Peyer's patch (tissue), 4 donors: ENCODE measurements around the gene HVCN1. TPM values are rescaled to one million over a fixed set of nuclear protein-coding genes. Genes with fewer than 3 reads are reported as not detected.

ENCODE experiments used
- DNase-seq, 3 donors: peaks; one replicate each; pipeline ENCODE4 v3.0.0-alpha.2; 2017 to 2019
- H3K27ac ChIP-seq, 4 donors: fragments of 200-600 bp; sonication (generic); one replicate each; pipeline ENCODE4 v1.5.1; 2016 to 2019
- H3K27me3 ChIP-seq, 2 donors: fragments of 200-600 bp; sonication (generic); one replicate each; pipeline ENCODE4 v1.5.1; 2019
- H3K36me3 ChIP-seq, 3 donors: fragments of 200-600 bp; sonication (generic); one replicate each; pipeline ENCODE4 v1.5.1; 2016 to 2019
- H3K4me1 ChIP-seq, 4 donors: fragments of 200-600 bp; sonication (generic); one replicate each; pipeline ENCODE4 v1.5.1; 2016 to 2019
- H3K4me3 ChIP-seq, 4 donors: fragments of 200-600 bp; sonication (generic); 1 replicate in 3 of 4; 2 replicates in 1 of 4; pipeline ENCODE4 v1.5.1; 2016 to 2019; ENCODE audit warnings: mild to moderate bottlenecking in 1 of 4
- H3K9me3 ChIP-seq, 4 donors: fragments of 200-600 bp; sonication (generic); one replicate each; pipeline ENCODE4 v1.5.1; 2016 to 2019; ENCODE audit warnings: mild to moderate bottlenecking in 1 of 4
- POLR2A ChIP-seq, 2 donors: fragments of 450-650 bp; IDR thresholded peaks; one replicate each; pipeline ENCODE4 v1.5.1; 2017; ENCODE audit warnings: antibody characterized with exemption in 2 of 2, mild to moderate bottlenecking in 2 of 2, moderate library complexity in 2 of 2
- total RNA-seq, 4 donors: library from RNA; depleted of rRNA; stranded (reverse); fragments of >200 nt; gene quantifications; one replicate each; pipeline ENCODE4 v1.1.0, GENCODE V29; 2016
- TF ChIP-seq, protein P1 (sequence below), 6 experiments: fragments of 450-650 bp in 4 of 6; fragments of 200-600 bp in 2 of 6; sonication (generic) in 1 of 6; IDR thresholded peaks; one replicate each; pipeline ENCODE4 v1.5.1; 2017 to 2019; ENCODE audit warnings: antibody characterized with exemption in 6 of 6, mild to moderate bottlenecking in 3 of 6, moderate library complexity in 1 of 6

The HVCN1 gene
- total RNA-seq, 4 donors from 2014 or later, result 2.6 to 16.5 (median 4.7) TPM

GRCh38 chr12:110699591-110700445, 10.9 kb upstream of the HVCN1 start:
- Histone ChIP-seq H3K4me3 (no peak overlapping the region), H3K36me3 (no peaks in the 10 kb centered on the region), H3K9me3 (no peaks in the 10 kb centered on the region), H3K27me3 (no peaks in the 10 kb centered on the region), H3K27ac (peak overlapping the region in 3 of 4 donors; percentile 35 to 64 (median 44)), H3K4me1 (peaks cover 0 to 11% (median 1%) of the 10 kb centered on the region in 4 donors)
- DNase-seq, result peak in 1 of 3 donors; percentile 48
- TF ChIP-seq, protein P1, sequence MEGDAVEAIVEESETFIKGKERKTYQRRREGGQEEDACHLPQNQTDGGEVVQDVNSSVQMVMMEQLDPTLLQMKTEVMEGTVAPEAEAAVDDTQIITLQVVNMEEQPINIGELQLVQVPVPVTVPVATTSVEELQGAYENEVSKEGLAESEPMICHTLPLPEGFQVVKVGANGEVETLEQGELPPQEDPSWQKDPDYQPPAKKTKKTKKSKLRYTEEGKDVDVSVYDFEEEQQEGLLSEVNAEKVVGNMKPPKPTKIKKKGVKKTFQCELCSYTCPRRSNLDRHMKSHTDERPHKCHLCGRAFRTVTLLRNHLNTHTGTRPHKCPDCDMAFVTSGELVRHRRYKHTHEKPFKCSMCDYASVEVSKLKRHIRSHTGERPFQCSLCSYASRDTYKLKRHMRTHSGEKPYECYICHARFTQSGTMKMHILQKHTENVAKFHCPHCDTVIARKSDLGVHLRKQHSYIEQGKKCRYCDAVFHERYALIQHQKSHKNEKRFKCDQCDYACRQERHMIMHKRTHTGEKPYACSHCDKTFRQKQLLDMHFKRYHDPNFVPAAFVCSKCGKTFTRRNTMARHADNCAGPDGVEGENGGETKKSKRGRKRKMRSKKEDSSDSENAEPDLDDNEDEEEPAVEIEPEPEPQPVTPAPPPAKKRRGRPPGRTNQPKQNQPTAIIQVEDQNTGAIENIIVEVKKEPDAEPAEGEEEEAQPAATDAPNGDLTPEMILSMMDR (IDR thresholded peaks at IDR 0.05), result no peak
- no peak for TF ChIP-seq POLR2A (IDR thresholded peaks at IDR 0.05)

- Histone ChIP-seq H3K27ac (peak overlapping the region in 3 of 4 donors; percentile 43 to 64 (median 44)), H3K9me3 (no peaks in the 10 kb centered on the region), H3K4me1 (peaks cover 0 to 11% (median 4%) of the 10 kb centered on the region in 4 donors), H3K36me3 (no peaks in the 10 kb centered on the region), H3K4me3 (peak overlapping the region in 2 of 4 donors; percentile 4 to 20), H3K27me3 (no peaks in the 10 kb centered on the region)
- DNase-seq, result peak; percentile 71 to 90 (median 78)
- TF ChIP-seq, protein P1 (IDR thresholded peaks at IDR 0.05), result peak; percentile 72 to 86 (median 78)
- TF ChIP-seq POLR2A (IDR thresholded peaks at IDR 0.05), result no peak
Measured at GRCh38 chr12:110698171-110698902, 9.4 kb upstream of the HVCN1 start.

GRCh38 chr12:110697236-110697635, 8.3 kb upstream of the HVCN1 start:
- no peaks in the 10 kb centered on the region for H3K36me3 ChIP-seq
- peak in 1 of 3 donors; percentile 9 for DNase-seq
- H3K27ac ChIP-seq, result no peak overlapping the region
- H3K9me3 ChIP-seq, result no peaks in the 10 kb centered on the region
- TF ChIP-seq, protein P1 (IDR thresholded peaks at IDR 0.05), result no peak
- no peak for TF ChIP-seq POLR2A (IDR thresholded peaks at IDR 0.05)
- no peaks in the 10 kb centered on the region for H3K27me3 ChIP-seq
- H3K4me3 ChIP-seq, result no peak overlapping the region
- H3K4me1 ChIP-seq, result peaks cover 0 to 11% (median 4%) of the 10 kb centered on the region in 4 donors

DNA sequence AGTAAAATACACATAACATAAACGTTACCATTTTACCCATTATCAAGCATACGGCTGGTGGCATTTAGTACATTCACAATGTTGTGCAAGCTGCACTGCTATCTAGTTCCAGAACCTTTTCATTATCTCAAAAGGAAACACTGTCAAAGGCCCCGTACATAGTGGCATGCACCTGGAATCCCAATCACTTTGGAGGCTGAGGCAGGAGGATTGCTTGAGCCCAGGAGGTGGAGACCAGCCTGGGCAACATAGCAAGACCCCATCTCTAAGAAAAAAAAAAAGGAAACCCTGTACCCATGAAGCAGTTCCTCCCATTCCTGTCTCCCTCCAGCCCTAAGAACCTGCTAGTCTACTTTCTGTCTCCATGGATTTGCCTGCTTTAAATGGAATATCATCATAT, 7.4 kb upstream of the HVCN1 start:
- no peaks in the 10 kb centered on the region for H3K27me3 ChIP-seq
- no peak overlapping the region for H3K4me3 ChIP-seq
- no peak overlapping the region for H3K27ac ChIP-seq
- TF ChIP-seq, protein P1 (IDR thresholded peaks at IDR 0.05), result no peak
- TF ChIP-seq POLR2A (IDR thresholded peaks at IDR 0.05), result no peak
- H3K4me1 ChIP-seq, result peaks cover 0 to 11% (median 4%) of the 10 kb centered on the region in 4 donors
- no peaks in the 10 kb centered on the region for H3K9me3 ChIP-seq
- no peak for DNase-seq
- no peaks in the 10 kb centered on the region for H3K36me3 ChIP-seq

- Histone ChIP-seq H3K4me1 (peaks cover 0 to 21% (median 8%) of the 10 kb centered on the region in 4 donors), H3K27ac (peak overlapping the region in 3 of 4 donors; percentile 42 to 49 (median 43)), H3K4me3 (no peak overlapping the region), H3K36me3 (no peaks in the 10 kb centered on the region), H3K27me3 (no peaks in the 10 kb centered on the region), H3K9me3 (no peaks in the 10 kb centered on the region)
- TF ChIP-seq POLR2A (IDR thresholded peaks at IDR 0.05), result no peak
- TF ChIP-seq, protein P1 (IDR thresholded peaks at IDR 0.05), result no peak
- DNase-seq, result peak in 1 of 3 donors; percentile 53
Measured at GRCh38 chr12:110694330-110694901, 5.5 kb upstream of the HVCN1 start.
